Tibial nerve (tissue), 3 donors: ENCODE measurements around the gene FNDC3B.

Experiments used
- POLR2A ChIP-seq, 2 donors: fragments of 450-650 bp; IDR thresholded peaks; one replicate each; pipeline ENCODE4 v1.6.1; 2017; ENCODE audit warnings: antibody characterized with exemption in 2 of 2, mild to moderate bottlenecking in 2 of 2, moderate library complexity in 2 of 2
- TF ChIP-seq, protein P1 (sequence below), 5 experiments: fragments of 200-600 bp in 3 of 5; fragments of 450-650 bp in 2 of 5; sonication (generic) in 3 of 5; IDR thresholded peaks; one replicate each; pipeline ENCODE4 v1.5.1; 2016 to 2019; ENCODE audit warnings: antibody characterized with exemption in 5 of 5, mild to moderate bottlenecking in 3 of 5, moderate library complexity in 2 of 5

DNA sequence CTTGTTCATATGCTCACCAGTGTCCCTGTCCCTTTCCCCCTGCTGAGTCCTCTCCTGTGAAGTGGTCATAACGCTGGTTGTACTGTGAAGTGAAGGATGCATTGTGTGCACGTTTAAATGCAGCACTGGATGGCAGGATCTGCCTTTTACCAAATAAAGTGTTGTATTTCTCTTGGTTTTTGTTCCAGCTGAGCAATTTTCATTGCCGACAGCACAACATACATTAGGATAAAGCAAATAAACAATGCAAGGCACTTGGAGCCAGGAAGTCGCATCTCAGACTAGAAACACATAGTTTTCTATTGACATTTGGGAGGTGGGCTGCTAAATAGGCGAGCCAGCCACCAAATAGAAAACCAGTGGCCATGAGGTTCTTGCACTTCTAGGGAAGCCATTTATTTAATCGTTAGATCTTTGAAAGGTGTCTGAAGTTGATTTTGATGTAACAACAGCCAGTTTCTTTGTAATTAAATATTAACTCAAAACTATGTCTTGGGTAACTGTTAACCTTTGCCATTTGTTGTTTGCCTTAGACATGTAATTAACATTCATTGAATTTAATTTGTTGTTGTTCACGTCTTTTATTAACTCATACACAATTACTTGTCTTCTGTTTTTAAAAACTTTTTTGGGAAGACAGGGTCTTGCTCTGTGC, 185.3 kb downstream of the FNDC3B start:
- TF ChIP-seq POLR2A (IDR thresholded peaks at IDR 0.05): no peak
- TF ChIP-seq, protein P1, sequence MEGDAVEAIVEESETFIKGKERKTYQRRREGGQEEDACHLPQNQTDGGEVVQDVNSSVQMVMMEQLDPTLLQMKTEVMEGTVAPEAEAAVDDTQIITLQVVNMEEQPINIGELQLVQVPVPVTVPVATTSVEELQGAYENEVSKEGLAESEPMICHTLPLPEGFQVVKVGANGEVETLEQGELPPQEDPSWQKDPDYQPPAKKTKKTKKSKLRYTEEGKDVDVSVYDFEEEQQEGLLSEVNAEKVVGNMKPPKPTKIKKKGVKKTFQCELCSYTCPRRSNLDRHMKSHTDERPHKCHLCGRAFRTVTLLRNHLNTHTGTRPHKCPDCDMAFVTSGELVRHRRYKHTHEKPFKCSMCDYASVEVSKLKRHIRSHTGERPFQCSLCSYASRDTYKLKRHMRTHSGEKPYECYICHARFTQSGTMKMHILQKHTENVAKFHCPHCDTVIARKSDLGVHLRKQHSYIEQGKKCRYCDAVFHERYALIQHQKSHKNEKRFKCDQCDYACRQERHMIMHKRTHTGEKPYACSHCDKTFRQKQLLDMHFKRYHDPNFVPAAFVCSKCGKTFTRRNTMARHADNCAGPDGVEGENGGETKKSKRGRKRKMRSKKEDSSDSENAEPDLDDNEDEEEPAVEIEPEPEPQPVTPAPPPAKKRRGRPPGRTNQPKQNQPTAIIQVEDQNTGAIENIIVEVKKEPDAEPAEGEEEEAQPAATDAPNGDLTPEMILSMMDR (IDR thresholded peaks at IDR 0.05): no peak
